Thyroid gland (tissue), 4 donors: ENCODE measurements around the gene PTMS. TPM values are rescaled to one million over a fixed set of nuclear protein-coding genes. Genes with fewer than 3 reads are reported as not detected.

ENCODE experiments used
- DNase-seq, 2 donors: peaks; one replicate each; pipeline ENCODE4 v3.0.0-alpha.2; 2019
- H3K27ac ChIP-seq, 3 donors: fragments of 200-600 bp; sonication (generic); 1 replicate in 2 of 3; 2 replicates in 1 of 3; pipeline ENCODE4 v1.5.1; 2016 to 2019; ENCODE audit warnings: mild to moderate bottlenecking in 1 of 3, moderate library complexity in 1 of 3
- H3K27me3 ChIP-seq: fragments of 200-600 bp; sonication (generic); one replicate; pipeline ENCODE4 v1.5.1; 2019
- H3K36me3 ChIP-seq, 2 donors: fragments of 200-600 bp; sonication (generic); one replicate each; pipeline ENCODE4 v1.5.1; 2016 to 2019
- H3K4me1 ChIP-seq, 2 donors: fragments of 200-600 bp; sonication (generic); one replicate each; pipeline ENCODE4 v1.5.1; 2017 to 2019
- H3K4me3 ChIP-seq, 3 donors: fragments of 200-600 bp; sonication (generic); replicated peaks in 1 of 3; 1 replicate in 2 of 3; 2 replicates in 1 of 3; pipeline ENCODE4 v1.5.1; 2016; ENCODE audit warnings: mild to moderate bottlenecking in 1 of 3
- H3K9me3 ChIP-seq: fragments of 200-600 bp; sonication (generic); one replicate; pipeline ENCODE4 v1.5.1; 2017
- CTCF ChIP-seq, 6 experiments: fragments of 200-600 bp in 3 of 6; fragments of 450-650 bp in 3 of 6; sonication (generic) in 3 of 6; IDR thresholded peaks; one replicate each; pipeline ENCODE4 v1.5.1; 2016 to 2019; ENCODE audit warnings: antibody characterized with exemption in 6 of 6, mild to moderate bottlenecking in 2 of 6, inconsistent platforms in 1 of 6, moderate library complexity in 1 of 6
- POLR2A ChIP-seq, 2 donors: fragments of 450-650 bp; IDR thresholded peaks; one replicate each; pipeline ENCODE4 v1.6.1; 2017; ENCODE audit warnings: antibody characterized with exemption in 2 of 2, mild to moderate bottlenecking in 2 of 2, moderate library complexity in 1 of 2
- WGBS, 2 donors: methylation state at CpG; one replicate each; pipeline ENCODE4 v1.1.5; 2017; 5-methylcytosine and 5-hydroxymethylcytosine counted together
- intact Hi-C: fragments of 100-400 bp; cut with DNase I; formaldehyde crosslinking; loops from one replicate; pipeline ENCODE4 v1.15.1; 2023
- total RNA-seq, 4 donors: library from RNA; depleted of rRNA; stranded (reverse); fragments of >200 nt; gene quantifications; one replicate each; pipeline ENCODE4 v1.2.3, GENCODE V29; 2016

PTMS gene
- total RNA-seq, 4 donors from 2014 or later, result 60.0 to 186 (median 103) TPM

GRCh38 chr12:6782850-6783566 is 16.8 kb downstream of the PTMS start:
- Histone ChIP-seq H3K9me3 (no peaks in the 10 kb centered on the region), H3K27ac (no peak overlapping the region), H3K36me3 (no peaks in the 10 kb centered on the region), H3K4me1 (peaks cover 6 to 7% of the 10 kb centered on the region in 2 donors), H3K4me3 (no peak overlapping the region), H3K27me3 (no peaks in the 10 kb centered on the region)
- WGBS, 2 donors, result 75 to 79% methylated on average over 9 of the region's 10 CpGs
- intact Hi-C loops, result loop anchor here (5.0 kb wide), 1 partner anchor 51 kb away; no protein-coding TSS in a partner anchor
- DNase-seq, result no peak
- TF ChIP-seq CTCF (IDR thresholded peaks at IDR 0.05) (no peak), POLR2A (IDR thresholded peaks at IDR 0.05) (no peak)

- no peaks in the 10 kb centered on the region for H3K4me1 ChIP-seq
- H3K27ac ChIP-seq, result no peak overlapping the region
- intact Hi-C loops, result loop anchor here (5.0 kb wide), 1 partner anchor 52 kb away; no protein-coding TSS in a partner anchor
- no peaks in the 10 kb centered on the region for H3K36me3 ChIP-seq
- TF ChIP-seq POLR2A (IDR thresholded peaks at IDR 0.05) (no peak), CTCF (IDR thresholded peaks at IDR 0.05) (no peak)
- H3K27me3 ChIP-seq, result no peaks in the 10 kb centered on the region
- 83 to 93% methylated on average over 9 of the region's 9 CpGs for WGBS, 2 donors
- H3K4me3 ChIP-seq, result no peak overlapping the region
- no peak for DNase-seq
- H3K9me3 ChIP-seq, result no peaks in the 10 kb centered on the region
Observed at GRCh38 chr12:6783828-6784227, 17.7 kb downstream of the PTMS start.

GRCh38 chr12:6784296-6784695 is 18.1 kb downstream of the PTMS start:
- no peak overlapping the region for H3K4me3 ChIP-seq
- intact Hi-C loops, result loop anchor here (5.0 kb wide), 1 partner anchor 52 kb away; no protein-coding TSS in a partner anchor
- H3K27me3 ChIP-seq, result no peaks in the 10 kb centered on the region
- TF ChIP-seq POLR2A (IDR thresholded peaks at IDR 0.05), result no peak
- no peak for TF ChIP-seq CTCF (IDR thresholded peaks at IDR 0.05)
- no peaks in the 10 kb centered on the region for H3K36me3 ChIP-seq
- no peaks in the 10 kb centered on the region for H3K4me1 ChIP-seq
- H3K27ac ChIP-seq, result no peak overlapping the region
- no peaks in the 10 kb centered on the region for H3K9me3 ChIP-seq
- no peak for DNase-seq
- WGBS, 2 donors, result 60 to 77% methylated on average over 3 to 5 of the region's 5 CpGs

- Histone ChIP-seq H3K4me3 (no peak overlapping the region), H3K27me3 (no peaks in the 10 kb centered on the region), H3K4me1 (no peaks in the 10 kb centered on the region), H3K36me3 (no peaks in the 10 kb centered on the region), H3K27ac (no peak overlapping the region), H3K9me3 (no peaks in the 10 kb centered on the region)
- intact Hi-C loops, result loop anchor here (5.0 kb wide), 1 partner anchor 52 kb away; no protein-coding TSS in a partner anchor
- 66 to 67% methylated on average over 5 of the region's 5 CpGs for WGBS, 2 donors
- TF ChIP-seq CTCF (IDR thresholded peaks at IDR 0.05) (no peak), POLR2A (IDR thresholded peaks at IDR 0.05) (no peak)
- DNase-seq, result no peak
Observed at GRCh38 chr12:6784761-6785160, 18.6 kb downstream of the PTMS start.

GRCh38 chr12:6786416-6787094 is 20.4 kb downstream of the PTMS start:
- intact Hi-C loops, result no loop called here
- Histone ChIP-seq H3K27me3 (no peaks in the 10 kb centered on the region), H3K4me1 (no peaks in the 10 kb centered on the region), H3K4me3 (no peak overlapping the region), H3K27ac (no peak overlapping the region), H3K36me3 (no peaks in the 10 kb centered on the region), H3K9me3 (no peaks in the 10 kb centered on the region)
- WGBS, 2 donors, result 67 to 74% methylated on average over 9 of the region's 9 CpGs
- TF ChIP-seq CTCF (IDR thresholded peaks at IDR 0.05), result no peak
- no peak for DNase-seq
